Fibroblast of lung (primary cell): ENCODE results near the gene CATSPER1.

Experiments
- EZH2 ChIP-seq: IDR thresholded peaks from 2 replicates; pipeline ENCODE4 v1.5.1; 2012; ENCODE audit warnings: low read length, control low read depth, mild to moderate bottlenecking; ENCODE audit errors: missing control alignments
- TF ChIP-seq, protein P1 (sequence below), 2 donors: IDR thresholded peaks in 1 of 2; conservative IDR thresholded peaks in 1 of 2; 1 replicate in 1 of 2; 2 replicates in 1 of 2; pipeline ENCODE4 v1.5.1; 2011 to 2012; ENCODE audit warnings: low read length in 2 of 2, control low read depth in 1 of 2, inconsistent platforms in 1 of 2, low read depth in 1 of 2, mild to moderate bottlenecking in 1 of 2

DNA sequence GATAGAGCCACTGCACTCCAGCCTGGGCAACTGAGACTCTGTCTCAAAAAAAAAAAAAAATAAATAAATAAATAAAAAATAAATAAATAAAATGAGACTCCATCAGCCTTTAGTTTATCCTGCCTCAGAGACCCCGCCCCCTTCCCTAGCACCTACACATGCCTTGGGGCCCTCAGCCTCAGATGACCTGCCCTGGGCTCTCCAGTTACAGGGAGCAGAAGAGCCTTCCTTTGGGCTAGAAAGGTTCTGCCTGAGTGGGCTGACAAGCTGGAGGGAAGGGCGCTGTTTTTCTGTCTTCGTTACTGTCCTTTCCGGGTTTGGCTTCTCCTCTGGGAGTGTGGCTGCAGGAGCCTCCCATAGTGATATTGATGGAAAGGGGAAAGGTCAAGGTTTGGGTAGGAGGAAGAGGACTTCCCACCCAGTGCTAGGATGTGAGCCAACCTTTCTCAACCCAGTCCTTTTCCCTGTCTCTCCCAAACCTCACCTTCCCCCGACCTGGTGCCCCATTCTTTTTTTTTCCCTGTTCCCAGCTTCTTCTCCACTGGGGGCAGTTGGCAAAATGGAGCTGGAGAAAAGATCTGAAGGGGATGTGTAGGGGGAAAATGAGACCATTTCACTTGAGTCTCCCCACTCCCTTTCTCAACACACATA is 24.4 kb upstream of the CATSPER1 start:
- TF ChIP-seq, protein P1, sequence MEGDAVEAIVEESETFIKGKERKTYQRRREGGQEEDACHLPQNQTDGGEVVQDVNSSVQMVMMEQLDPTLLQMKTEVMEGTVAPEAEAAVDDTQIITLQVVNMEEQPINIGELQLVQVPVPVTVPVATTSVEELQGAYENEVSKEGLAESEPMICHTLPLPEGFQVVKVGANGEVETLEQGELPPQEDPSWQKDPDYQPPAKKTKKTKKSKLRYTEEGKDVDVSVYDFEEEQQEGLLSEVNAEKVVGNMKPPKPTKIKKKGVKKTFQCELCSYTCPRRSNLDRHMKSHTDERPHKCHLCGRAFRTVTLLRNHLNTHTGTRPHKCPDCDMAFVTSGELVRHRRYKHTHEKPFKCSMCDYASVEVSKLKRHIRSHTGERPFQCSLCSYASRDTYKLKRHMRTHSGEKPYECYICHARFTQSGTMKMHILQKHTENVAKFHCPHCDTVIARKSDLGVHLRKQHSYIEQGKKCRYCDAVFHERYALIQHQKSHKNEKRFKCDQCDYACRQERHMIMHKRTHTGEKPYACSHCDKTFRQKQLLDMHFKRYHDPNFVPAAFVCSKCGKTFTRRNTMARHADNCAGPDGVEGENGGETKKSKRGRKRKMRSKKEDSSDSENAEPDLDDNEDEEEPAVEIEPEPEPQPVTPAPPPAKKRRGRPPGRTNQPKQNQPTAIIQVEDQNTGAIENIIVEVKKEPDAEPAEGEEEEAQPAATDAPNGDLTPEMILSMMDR (conservative IDR thresholded peaks at IDR 0.05 in 1 of 2, IDR thresholded peaks at IDR 0.05 in 1 of 2; ENCODE audit: low read depth in 1 of 2, low read length in 2 of 2) = no peak
- no peak for TF ChIP-seq EZH2
